DOHH2 (cell line): ENCODE results near the gene LYAR.
"Not testable (repeated sequence)": the region's sequence is repeated elsewhere in the genome, so short reads cannot be mapped to it uniquely, and the experiment has no call there.

ENCODE experiments used
- H3F3A ChIP-seq: fragments of 200-600 bp; sonication (generic), shearing (Covaris generic); 2 replicates; pipeline ENCODE4 v1.6.0; 2016; ENCODE audit warnings: antibody characterized with exemption, mild to moderate bottlenecking; ENCODE audit not compliant: control insufficient read depth, insufficient read depth
- H3K27ac ChIP-seq: fragments of 200-600 bp; sonication (generic); 2 replicates; pipeline ENCODE4 v1.5.1; 2014; ENCODE audit warnings: low read depth, mild to moderate bottlenecking, low read length, moderate library complexity
- H3K27me3 ChIP-seq: fragments of 200-600 bp; sonication (generic); 2 replicates; pipeline ENCODE4 v1.6.1; 2014; ENCODE audit warnings: mild to moderate bottlenecking, low read length, mixed read lengths; ENCODE audit not compliant: control insufficient read depth
- H3K36me3 ChIP-seq: fragments of 200-600 bp; sonication (generic); 2 replicates; pipeline ENCODE4 v1.6.1; 2014; ENCODE audit warnings: mild to moderate bottlenecking, low read length, moderate library complexity, mixed read lengths; ENCODE audit not compliant: control insufficient read depth
- H3K4me1 ChIP-seq: fragments of 200-600 bp; sonication (generic); 2 replicates; pipeline ENCODE4 v1.6.1; 2014; ENCODE audit warnings: mild to moderate bottlenecking, low read length, mixed read lengths; ENCODE audit not compliant: control insufficient read depth
- H3K4me2 ChIP-seq: fragments of 200-600 bp; sonication (generic); 2 replicates; pipeline ENCODE4 v1.6.0; 2014; ENCODE audit warnings: mild to moderate bottlenecking, low read length, moderate library complexity
- H3K4me3 ChIP-seq: fragments of 200-600 bp; sonication (generic); 2 replicates; pipeline ENCODE4 v1.5.1; 2014; ENCODE audit warnings: mild to moderate bottlenecking, low read length, mixed read lengths
- H3K79me2 ChIP-seq: fragments of 200-600 bp; sonication (generic); 2 replicates; pipeline ENCODE4 v1.6.1; 2014; ENCODE audit warnings: mild to moderate bottlenecking, low read length, mixed read lengths; ENCODE audit not compliant: control insufficient read depth
- H3K9me2 ChIP-seq: fragments of 200-600 bp; sonication (generic); replicated peaks from 2 replicates; pipeline ENCODE4 v1.6.1; 2014; ENCODE audit warnings: mild to moderate bottlenecking, low read length, mixed read lengths; ENCODE audit not compliant: control insufficient read depth
- H3K9me3 ChIP-seq: fragments of 200-600 bp; sonication (generic); 2 replicates; pipeline ENCODE4 v1.6.1; 2014; ENCODE audit warnings: antibody characterized with exemption, low read length, mixed read lengths; ENCODE audit not compliant: control insufficient read depth, insufficient read depth
- H4K20me1 ChIP-seq: fragments of 200-600 bp; sonication (generic); 2 replicates; pipeline ENCODE4 v1.6.0; 2014; ENCODE audit warnings: low read depth, mild to moderate bottlenecking, antibody characterized with exemption, low read length, moderate library complexity; ENCODE audit not compliant: control insufficient read depth, insufficient read depth
- CTCF ChIP-seq: fragments of 200-600 bp; sonication (generic); IDR thresholded peaks from one replicate; pipeline ENCODE4 v1.5.1; 2014; ENCODE audit warnings: antibody characterized with exemption, mild to moderate bottlenecking, low read depth, low read length; ENCODE audit not compliant: poor library complexity, severe bottlenecking
- EZH2phosphoT487 ChIP-seq: fragments of 200-600 bp; sonication (generic); IDR thresholded peaks from 2 replicates; pipeline ENCODE4 v1.6.1; 2017; ENCODE audit warnings: borderline replicate concordance, mild to moderate bottlenecking, antibody characterized with exemption, low read length, moderate library complexity, mixed read lengths

LYAR gene

GRCh38 chr4:4259484-4260100 lies 30.4 kb downstream of the LYAR start:
- Histone ChIP-seq H3K27me3 (peaks cover 7% of the 10 kb centered on the region; the same call in 1 of the 2 replicates), H3F3A (no peaks in the 10 kb centered on the region)

GRCh38 chr4:4257705-4258104 lies 32.2 kb downstream of the LYAR start:
- not testable (repeated sequence) for H3K4me2 ChIP-seq, H3K9me3 ChIP-seq, H3K36me3 ChIP-seq, H3K4me1 ChIP-seq, H3K27ac ChIP-seq, H3K79me2 ChIP-seq, H4K20me1 ChIP-seq, H3K4me3 ChIP-seq, H3F3A ChIP-seq, H3K9me2 ChIP-seq
- peaks cover 11% of the 10 kb centered on the region; the same call in 1 of the 2 replicates for H3K27me3 ChIP-seq

More at GRCh38 chr4:4259484-4260100, 30.4 kb downstream of the LYAR start:
- TF ChIP-seq EZH2phosphoT487 = no peak
- TF ChIP-seq CTCF = no peak
- Histone ChIP-seq H4K20me1 (no peaks in the 10 kb centered on the region), H3K4me2 (no peak overlapping the region), H3K4me1 (no peaks in the 10 kb centered on the region), H3K27ac (no peak overlapping the region), H3K9me3 (no peaks in the 10 kb centered on the region), H3K9me2 (no peaks in the 10 kb centered on the region), H3K36me3 (no peaks in the 10 kb centered on the region), H3K79me2 (no peaks in the 10 kb centered on the region), H3K4me3 (no peak overlapping the region)

GRCh38 chr4:4256799-4257198 lies 33.2 kb downstream of the LYAR start:
- H3F3A ChIP-seq = no peaks in the 10 kb centered on the region
- no peak overlapping the region for H3K27ac ChIP-seq
- H3K4me2 ChIP-seq = no peak overlapping the region
- H3K36me3 ChIP-seq = no peaks in the 10 kb centered on the region
- no peaks in the 10 kb centered on the region for H3K79me2 ChIP-seq
- peaks cover 5% of the 10 kb centered on the region; the same call in 1 of the 2 replicates for H3K4me1 ChIP-seq
- no peaks in the 10 kb centered on the region for H3K9me3 ChIP-seq
- TF ChIP-seq CTCF (no peak), EZH2phosphoT487 (no peak)
- no peaks in the 10 kb centered on the region for H4K20me1 ChIP-seq
- H3K4me3 ChIP-seq = no peak overlapping the region
- peaks cover 11% of the 10 kb centered on the region; the same call in 1 of the 2 replicates for H3K27me3 ChIP-seq
- H3K9me2 ChIP-seq = no peaks in the 10 kb centered on the region

- H3K27me3 ChIP-seq = peaks cover 11% of the 10 kb centered on the region; the same call in 1 of the 2 replicates
Observed at GRCh38 chr4:4254666-4255065, 35.3 kb downstream of the LYAR start.

More at GRCh38 chr4:4254666-4255065, 35.3 kb downstream of the LYAR start:
- no peaks in the 10 kb centered on the region for H4K20me1 ChIP-seq
- H3K4me2 ChIP-seq = no peak overlapping the region
- H3K4me1 ChIP-seq = peaks cover 5% of the 10 kb centered on the region; the same call in 1 of the 2 replicates
- no peaks in the 10 kb centered on the region for H3K9me2 ChIP-seq
- TF ChIP-seq CTCF = no peak
- TF ChIP-seq EZH2phosphoT487 = no peak
- H3K79me2 ChIP-seq = no peaks in the 10 kb centered on the region
- no peaks in the 10 kb centered on the region for H3F3A ChIP-seq
- H3K36me3 ChIP-seq = no peaks in the 10 kb centered on the region
- no peak overlapping the region for H3K27ac ChIP-seq
- H3K4me3 ChIP-seq = no peak overlapping the region
- no peaks in the 10 kb centered on the region for H3K9me3 ChIP-seq
